Measurements from ENCODE around the gene EYA4.
A peak's percentile ranks its signal among the peaks of the same experiment; 100 is the strongest.

Gene EYA4

DNA sequence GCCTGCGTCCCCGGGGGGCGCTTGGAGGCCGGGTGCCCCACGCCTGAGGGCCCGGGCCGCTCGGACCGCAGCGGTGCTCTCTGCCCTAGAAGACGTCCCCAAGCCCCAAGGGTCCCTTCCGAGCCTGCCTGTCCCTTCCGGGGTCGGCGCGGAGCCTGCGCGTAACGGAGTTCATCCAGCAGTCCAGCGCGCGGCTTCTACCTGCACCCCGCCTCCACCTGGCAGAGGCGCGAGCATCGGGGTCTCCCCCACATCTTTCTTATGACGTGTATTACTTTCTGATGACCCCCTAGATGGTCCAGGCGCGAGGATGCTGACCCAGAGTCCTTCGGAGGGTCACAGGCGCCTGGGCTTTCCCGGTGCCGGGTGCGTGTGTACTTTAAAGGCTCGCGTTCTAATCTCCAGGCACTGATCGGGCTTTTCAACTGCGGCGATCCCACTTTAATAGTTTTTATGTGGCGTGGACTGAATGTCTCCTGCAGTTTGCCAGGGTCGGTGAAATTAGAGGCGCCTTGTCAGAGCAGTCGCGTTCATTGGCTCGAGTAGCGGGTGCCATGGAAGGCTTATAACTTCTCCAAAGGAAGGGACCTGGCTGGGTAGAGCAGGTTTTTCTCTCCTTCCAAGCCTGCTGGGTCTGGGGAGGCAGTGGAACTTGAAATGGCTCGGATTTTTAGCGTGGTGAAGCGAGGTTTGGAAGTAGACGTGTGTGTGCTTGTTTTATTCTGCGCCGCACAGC is 912 bp downstream of the EYA4 start:
- H3K4me3 ChIP-seq (ENCODE audit: low read depth, low read length) = peak overlapping the region; percentile 66
- DNase-seq (ENCODE audit: low read depth) = no peak

DNA sequence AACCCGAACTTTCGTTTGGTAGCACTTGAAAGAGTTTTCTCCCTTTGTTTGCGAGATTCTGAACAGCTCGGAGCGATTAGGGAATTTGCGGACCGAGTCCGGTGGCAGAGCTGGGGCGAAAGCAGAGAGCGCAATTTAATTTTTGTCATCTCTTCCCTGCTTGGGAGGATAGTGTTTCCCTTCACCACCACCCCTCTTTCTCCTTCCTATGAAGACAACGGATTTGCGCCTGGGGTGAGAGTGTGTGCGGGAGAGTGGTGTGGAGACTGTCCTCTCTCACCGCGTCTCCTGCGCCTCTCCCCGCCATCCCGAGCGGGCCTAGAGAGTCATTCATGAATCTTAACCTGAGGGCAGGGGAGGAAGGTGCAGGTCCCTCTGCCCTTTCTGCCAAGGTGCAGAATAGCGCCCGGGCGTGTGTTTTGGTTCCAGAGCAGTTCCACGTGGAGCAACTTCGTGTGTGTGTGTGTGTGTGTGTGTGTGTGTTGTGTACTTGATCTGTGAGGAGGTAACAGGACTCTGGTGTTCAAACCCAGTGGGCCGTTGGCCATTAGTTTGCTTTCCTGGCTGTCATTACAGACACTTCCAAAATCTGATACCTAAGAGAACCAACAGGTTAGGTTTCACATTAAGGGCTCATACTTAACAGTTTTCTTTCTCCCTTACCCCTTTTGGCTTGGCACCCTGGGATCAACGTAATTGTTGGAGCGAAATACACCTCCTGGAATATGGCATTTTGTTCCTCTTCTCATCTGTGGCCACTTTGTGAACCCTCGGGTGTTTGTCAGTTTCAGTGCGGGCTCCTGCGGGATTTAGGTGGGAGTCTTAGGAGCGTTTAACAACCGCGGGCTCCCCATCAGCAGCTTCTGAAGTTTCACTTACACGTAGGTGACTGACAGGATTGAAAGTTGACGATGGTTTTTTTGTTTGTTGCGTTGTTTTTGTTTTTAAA is 1.8 kb downstream of the EYA4 start:
- H3K4me3 ChIP-seq (ENCODE audit: low read depth, low read length) = peak overlapping the region; percentile 66

GRCh38 chr6:133243723-133244305 is 2.7 kb downstream of the EYA4 start:
- peak overlapping the region; percentile 66 for H3K4me3 ChIP-seq (ENCODE audit: low read depth, low read length)

More for the DNA sequence above, 1.8 kb downstream of the EYA4 start:
- DNase-seq (ENCODE audit: low read depth) = no peak

DNA sequence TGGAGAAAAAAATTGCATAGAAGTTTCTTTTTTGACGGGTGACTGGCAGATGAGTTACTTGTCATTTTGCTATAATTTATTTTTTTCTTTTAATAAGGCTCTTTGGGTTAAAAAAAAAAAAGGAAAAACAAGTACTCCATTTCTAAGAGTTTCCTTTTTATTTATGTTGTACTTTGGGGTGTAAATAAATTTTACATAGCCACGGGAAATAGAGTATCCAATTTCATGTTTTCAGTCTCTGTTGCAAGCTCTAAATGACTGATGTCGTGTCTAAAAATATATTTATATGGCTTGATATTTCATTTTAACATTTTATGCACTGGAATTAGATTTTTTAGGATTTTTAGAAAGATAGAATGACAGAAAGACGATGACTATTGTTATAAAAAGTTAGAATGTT is 3.4 kb downstream of the EYA4 start:
- no peak overlapping the region for H3K4me3 ChIP-seq (ENCODE audit: low read depth, low read length)

More at GRCh38 chr6:133243723-133244305, 2.7 kb downstream of the EYA4 start:
- no peak for DNase-seq (ENCODE audit: low read depth)

GRCh38 chr6:133245007-133245406 is 3.9 kb downstream of the EYA4 start:
- no peak overlapping the region for H3K4me3 ChIP-seq (ENCODE audit: low read depth, low read length)
- no peak for DNase-seq (ENCODE audit: low read depth)

More for the DNA sequence above, 3.4 kb downstream of the EYA4 start:
- DNase-seq (ENCODE audit: low read depth) = no peak

GRCh38 chr6:133245422-133245903 is 4.3 kb downstream of the EYA4 start:
- no peak for DNase-seq (ENCODE audit: low read depth)
- H3K4me3 ChIP-seq (ENCODE audit: low read depth, low read length) = no peak overlapping the region

DNA sequence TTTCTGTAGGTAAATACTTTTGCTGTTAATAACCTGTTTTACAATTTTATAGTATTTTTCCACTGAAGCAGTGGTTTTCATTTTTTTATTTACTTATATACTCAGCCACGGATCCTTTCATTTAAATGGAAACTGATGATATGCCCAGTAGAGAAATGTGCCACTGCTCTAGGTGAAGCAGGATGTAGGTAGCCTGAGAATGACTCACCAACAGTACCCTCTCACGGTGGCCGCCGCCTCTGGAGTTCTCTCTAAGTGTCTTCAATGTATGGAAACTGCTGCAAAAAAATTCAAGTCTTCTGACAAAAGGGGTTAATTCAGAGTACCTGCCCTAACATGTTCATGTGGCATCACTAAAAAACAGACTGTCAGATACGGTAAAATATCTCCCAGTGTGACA is 6.4 kb downstream of the EYA4 start:
- H3K4me3 ChIP-seq (ENCODE audit: low read depth, low read length) = no peak overlapping the region

GRCh38 chr6:133248241-133249001 is 7.3 kb downstream of the EYA4 start:
- peak; percentile 43 for DNase-seq (ENCODE audit: low read depth)
- no peak overlapping the region for H3K4me3 ChIP-seq (ENCODE audit: low read depth, low read length)

More for the DNA sequence above, 6.4 kb downstream of the EYA4 start:
- no peak for DNase-seq (ENCODE audit: low read depth)

GRCh38 chr6:133251688-133252087 is 10.5 kb downstream of the EYA4 start:
- no peak for DNase-seq (ENCODE audit: low read depth)
- H3K4me3 ChIP-seq (ENCODE audit: low read depth, low read length) = no peak overlapping the region

GRCh38 chr6:133254552-133255228 is 13.5 kb downstream of the EYA4 start:
- DNase-seq (ENCODE audit: low read depth) = peak; percentile 31
- H3K4me3 ChIP-seq (ENCODE audit: low read depth, low read length) = no peak overlapping the region

DNA sequence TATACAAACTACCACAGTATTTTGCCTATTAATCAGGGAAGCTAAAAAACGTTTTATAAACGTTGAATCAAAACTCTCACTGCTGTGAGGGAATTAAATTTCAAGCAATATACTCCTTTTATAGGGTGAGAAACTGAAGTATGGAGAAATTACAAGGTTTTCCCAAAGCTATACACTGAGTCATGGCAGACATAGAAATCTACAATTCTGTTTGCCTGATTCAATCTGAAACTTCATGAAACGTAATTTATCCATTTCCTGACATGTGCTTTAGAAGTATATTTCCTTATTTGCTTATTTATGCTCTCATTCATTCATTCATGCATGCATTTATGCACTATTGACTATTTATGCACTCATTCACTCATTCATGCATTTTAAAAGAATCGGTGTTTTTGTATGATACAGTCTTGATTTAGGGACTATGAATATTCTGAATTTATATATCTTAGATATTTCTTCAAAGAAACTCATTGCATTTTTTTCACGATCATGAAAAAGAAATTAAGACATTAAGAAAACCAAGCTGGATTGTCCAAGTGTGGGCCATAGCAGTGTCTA is 16.5 kb downstream of the EYA4 start:
- H3K4me3 ChIP-seq (ENCODE audit: low read depth, low read length) = no peak overlapping the region

DNA sequence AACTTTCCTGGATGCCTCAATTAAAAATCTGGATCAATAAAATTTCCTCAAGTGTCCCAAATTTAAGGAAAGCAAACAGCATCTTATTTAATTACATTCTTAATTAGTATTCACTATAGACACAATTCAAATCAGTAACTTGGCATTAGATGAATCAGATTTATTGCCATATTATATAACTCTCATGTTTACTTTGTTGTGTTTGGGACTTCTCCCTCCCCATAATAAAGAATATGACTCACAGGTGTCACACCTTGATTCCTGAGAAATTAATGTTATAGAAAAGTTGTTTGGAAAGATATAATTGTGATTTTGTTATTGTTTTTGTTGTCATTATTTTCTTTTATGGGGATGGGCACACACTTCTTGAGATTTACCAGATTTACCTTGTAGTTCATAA is 18.4 kb downstream of the EYA4 start:
- DNase-seq (ENCODE audit: low read depth) = no peak
- no peak overlapping the region for H3K4me3 ChIP-seq (ENCODE audit: low read depth, low read length)

More for the DNA sequence above, 16.5 kb downstream of the EYA4 start:
- no peak for DNase-seq (ENCODE audit: low read depth)

- no peak overlapping the region for H3K4me3 ChIP-seq (ENCODE audit: low read depth, low read length)
- DNase-seq (ENCODE audit: low read depth) = no peak
These were observed 21.6 kb downstream of the EYA4 start for GRCh38 chr6:133262804-133263203.

DNA sequence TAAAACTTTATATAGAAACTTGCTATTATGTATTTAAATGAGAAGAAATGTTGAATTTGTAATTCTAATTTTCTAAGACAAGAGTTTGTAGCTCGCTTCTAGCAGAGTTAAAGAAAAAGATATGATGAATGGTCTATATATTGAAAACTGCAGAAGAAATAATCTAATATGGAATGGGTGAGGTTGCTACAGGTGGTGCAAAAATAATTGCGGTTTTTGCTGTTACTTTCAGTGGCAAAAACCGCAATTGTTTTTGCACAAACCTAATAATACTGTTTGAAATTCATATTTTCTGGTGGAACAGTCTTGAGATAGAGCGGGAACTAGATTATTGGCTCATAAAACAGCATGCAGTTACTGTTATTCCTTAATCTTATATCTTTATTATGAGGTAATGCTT is 23.9 kb downstream of the EYA4 start:
- H3K4me3 ChIP-seq (ENCODE audit: low read depth, low read length) = no peak overlapping the region

DNA sequence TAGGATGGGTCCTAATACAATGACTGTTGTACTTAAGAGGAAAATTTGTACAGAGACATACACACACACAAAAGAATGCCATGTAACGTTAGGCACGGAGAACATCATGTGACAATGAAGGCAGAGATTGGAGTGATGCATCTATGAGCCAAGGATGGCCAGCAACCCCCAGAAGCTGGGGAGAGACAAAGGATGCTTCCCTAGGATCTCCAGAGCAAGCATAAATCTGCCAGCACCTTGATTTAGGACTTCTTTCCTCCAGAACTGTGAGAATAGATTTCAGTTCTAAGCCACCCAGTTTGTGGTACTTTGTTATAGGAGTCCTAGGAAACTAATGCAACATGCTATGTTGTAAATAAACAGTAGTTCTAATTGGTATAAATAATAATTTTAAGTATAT is 25.0 kb downstream of the EYA4 start:
- no peak for DNase-seq (ENCODE audit: low read depth)

More for the DNA sequence above, 23.9 kb downstream of the EYA4 start:
- DNase-seq (ENCODE audit: low read depth) = no peak

GRCh38 chr6:133268621-133269020 is 27.5 kb downstream of the EYA4 start:
- H3K4me3 ChIP-seq (ENCODE audit: low read depth, low read length) = no peak overlapping the region
- no peak for DNase-seq (ENCODE audit: low read depth)

More for the DNA sequence above, 25.0 kb downstream of the EYA4 start:
- H3K4me3 ChIP-seq (ENCODE audit: low read depth, low read length) = no peak overlapping the region

DNA sequence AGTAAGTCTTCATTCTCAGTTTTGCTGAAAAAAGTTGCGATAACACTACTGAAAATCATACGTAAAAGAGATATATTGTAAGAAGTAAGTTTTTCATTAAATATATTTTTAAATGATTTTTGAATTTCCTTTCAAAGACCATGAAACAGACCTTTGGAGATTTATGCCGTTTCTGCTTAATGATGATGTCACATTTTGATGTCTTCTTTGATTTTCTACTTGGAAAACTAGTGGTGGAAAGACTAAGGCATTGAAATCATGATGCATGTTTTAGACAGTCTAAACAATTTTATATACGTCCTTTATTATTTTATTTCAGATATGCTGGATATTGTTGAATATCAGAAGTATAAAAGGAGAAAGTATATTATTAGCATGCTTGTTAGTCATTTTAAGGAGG is 33.7 kb downstream of the EYA4 start:
- H3K4me3 ChIP-seq (ENCODE audit: low read depth, low read length) = no peak overlapping the region
- DNase-seq (ENCODE audit: low read depth) = no peak

GRCh38 chr6:133275213-133275612 is 34.1 kb downstream of the EYA4 start:
- no peak overlapping the region for H3K4me3 ChIP-seq (ENCODE audit: low read depth, low read length)
- DNase-seq (ENCODE audit: low read depth) = no peak
